ENCODE measurements around the gene KLHL12. TPM values are rescaled to one million over a fixed set of nuclear protein-coding genes. Genes with fewer than 3 reads are reported as not detected.
A peak's percentile ranks its signal among the peaks of the same experiment; 100 is the strongest.

The KLHL12 gene
- total and polyA plus RNA-seq, 2 of the 8 experiments (the other 6 are each of a cell fraction or from before 2014, with no cell fraction given) = 27.2 to 33.3 TPM

DNA sequence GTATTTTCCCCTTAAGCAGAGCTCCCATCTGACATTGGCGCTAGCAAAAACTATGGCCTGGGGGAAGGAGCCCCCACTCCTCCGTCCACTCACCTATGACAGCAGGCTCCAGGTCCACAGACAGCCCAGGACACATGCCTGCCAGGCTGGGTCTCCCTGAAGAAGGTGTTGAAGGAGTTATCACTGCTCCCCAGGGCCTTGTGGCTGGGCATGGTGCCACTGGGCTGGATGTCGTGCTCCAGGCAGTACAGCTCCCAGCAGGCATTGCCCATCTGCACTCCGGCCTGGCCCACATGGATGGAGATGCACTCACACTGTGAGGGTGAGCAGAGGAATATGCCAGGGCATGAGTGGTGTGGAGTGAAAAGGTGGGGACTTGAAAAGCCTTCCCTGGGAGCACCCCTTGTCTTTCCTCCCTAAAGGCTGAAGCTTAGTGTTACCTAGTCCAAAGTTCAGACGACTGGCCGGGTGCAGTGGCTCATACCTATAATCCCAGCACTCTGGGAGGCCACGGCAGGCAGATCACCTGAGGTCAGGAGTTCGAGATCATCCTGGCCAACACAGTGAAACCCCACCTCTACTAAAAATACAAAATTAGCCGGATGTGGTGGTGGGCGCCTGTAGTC, 68.1 kb downstream of the KLHL12 start:
- Histone ChIP-seq H3K9me3 (ENCODE audit: insufficient read depth in 2 of 2, low read depth in 1 of 2, low read length in 1 of 2) (no peaks in the 10 kb centered on the region), H3K9ac (replicated peaks in 1 of 4; ENCODE audit: extremely low read depth in 1 of 4, low read depth in 3 of 4, low read length in 3 of 4) (no peak overlapping the region), H2BK15ac (ENCODE audit: low read length) (no peak overlapping the region), H3K27ac (ENCODE audit: low read depth, low read length) (no peak overlapping the region), H2AFZ (ENCODE audit: low read length) (no peak overlapping the region), H3K18ac (ENCODE audit: extremely low read depth, low read length) (no peak overlapping the region), H3K14ac (ENCODE audit: insufficient read length) (no peak overlapping the region), H3K27me3 (replicated peaks in 1 of 4; ENCODE audit: control insufficient read depth in 3 of 4, extremely low read depth in 1 of 4, insufficient read depth in 3 of 4, low read length in 3 of 4) (no peaks in the 10 kb centered on the region), H3K79me2 (ENCODE audit: control insufficient read depth in 1 of 2, insufficient read depth in 2 of 2, low read length in 2 of 2) (peaks cover 3 to 25% of the 10 kb centered on the region in 2 experiments; a peak in 3 of 4 replicates), H3K4ac (replicated peaks; ENCODE audit: insufficient read length, low read depth, low read length) (no peak overlapping the region), H4K20me1 (replicated peaks in 1 of 2; ENCODE audit: control insufficient read depth in 1 of 2, insufficient read depth in 2 of 2, low read length in 2 of 2) (peaks cover 1 to 8% of the 10 kb centered on the region in 2 experiments), H2AK5ac (ENCODE audit: low read depth, low read length) (no peak overlapping the region), H3K4me1 (replicated peaks in 1 of 4; ENCODE audit: control insufficient read depth in 3 of 4, insufficient read depth in 4 of 4, low read length in 3 of 4) (peaks cover 0 to 8% (median 3%) of the 10 kb centered on the region in 4 experiments; a peak in 3 of 7 replicates), H3K4me3 (ENCODE audit: extremely low read depth in 1 of 4, insufficient read depth in 2 of 4, low read depth in 3 of 4, low read length in 4 of 4) (no peak overlapping the region), H3K79me1 (ENCODE audit: low read depth, low read length) (peaks cover 19% of the 10 kb centered on the region), H4K8ac (ENCODE audit: extremely low read depth, insufficient read depth, low read length) (no peak overlapping the region), H2BK20ac (ENCODE audit: low read length) (no peak overlapping the region), H3K4me2 (ENCODE audit: insufficient read depth in 1 of 2, low read depth in 2 of 2, low read length in 2 of 2) (no peak overlapping the region), H4K5ac (ENCODE audit: insufficient read length, low read depth, low read length) (no peak overlapping the region), H2BK5ac (ENCODE audit: low read depth, low read length) (peak overlapping the region; percentile 40; the same call in 1 of the 2 replicates), H3K56ac (replicated peaks; ENCODE audit: insufficient read length, low read depth, low read length) (no peak overlapping the region), H2BK120ac (replicated peaks; ENCODE audit: low read depth, low read length) (no peak overlapping the region), H3K36me3 (ENCODE audit: control insufficient read depth in 2 of 4, insufficient read depth in 4 of 4, low read length in 3 of 4) (peaks cover 18 to 39% (median 33%) of the 10 kb centered on the region in 4 experiments), H2BK12ac (ENCODE audit: low read depth, low read length) (no peak overlapping the region), H4K91ac (replicated peaks; ENCODE audit: insufficient read length, low read length) (no peak overlapping the region), H3K23ac (ENCODE audit: insufficient read length) (no peak overlapping the region), H3K23me2 (ENCODE audit: low read depth, low read length) (0 out of 2 replicates have a peak, but pooled peaks cover 2% of the 10 kb centered on the region)
- ChIA-PET POLR2A (ENCODE audit: partially characterized antibody) (interaction anchor here (0.6 to 9.2 kb wide), 11 partner anchors 7 to 148 kb away, joined by 3 to 81 read pairs (median 3); partner anchors contain the start of genes KDM5B, PCAT6, RABIF and TMEM183A), CTCF (ENCODE audit: partially characterized antibody) (interaction anchor here (0.7 to 2.1 kb wide), 7 partner anchors 10 to 484 kb away, joined by 3 to 10 read pairs (median 3); no protein-coding TSS in a partner anchor)
- no peak for TF ChIP-seq GTF2F1 (IDR thresholded peaks at IDR 0.05; ENCODE audit: borderline replicate concordance, low read depth, low read length)
- 0 out of 3 replicates have a peak, but pooled peaks of 1 of the 2 experiments have one; percentile 3 for TF ChIP-seq POLR2A (IDR thresholded peaks at IDR 0.05; ENCODE audit: control extremely low read depth in 1 of 2, low read depth in 2 of 2, low read length in 2 of 2)
- FAIRE-seq (no peak), DNase-seq (ENCODE audit: low read depth in 1 of 2, low spot score in 2 of 2) (no peak)
- 91% methylated on average over 10 of the region's 10 CpGs; no CpG with 5 or more reads in 1 of the 2 experiments for WGBS, 2 experiments (ENCODE audit: extremely low coverage in 1 of 2, insufficient coverage in 1 of 2, insufficient read length in 1 of 2, insufficient replicate concordance in 2 of 2, low coverage in 1 of 2, low lambda C conversion rate in 2 of 2, missing lambda C conversion rate in 1 of 2)
